H1 (cell line): Measurements from ENCODE around the gene ST8SIA4. TPM values are rescaled to one million over a fixed set of nuclear protein-coding genes. Genes with fewer than 3 reads are reported as not detected.

Experiments
- CBX8 ChIP-seq: fragments of 300-800, 300-1000 bp; sonication (generic); IDR thresholded peaks from 2 replicates; pipeline ENCODE4 v1.7.1; 2016; ENCODE audit warnings: low read depth, low read length, borderline replicate concordance
- EGR1 ChIP-seq: IDR thresholded peaks from 2 replicates; pipeline ENCODE4 v1.6.1; 2011; ENCODE audit warnings: low read depth, low read length, borderline replicate concordance
- FOSL1 ChIP-seq: IDR thresholded peaks from 2 replicates; pipeline ENCODE4 v1.6.1; 2011; ENCODE audit warnings: mild to moderate bottlenecking, low read depth, low read length, moderate library complexity; ENCODE audit not compliant: insufficient read depth
- HDAC2 ChIP-seq, 2 experiments: fragments of 300-600 bp in 1 of 2; sonication (generic) in 1 of 2; IDR thresholded peaks; 2 replicates each; pipeline ENCODE4 v1.6.1; 2011 to 2012; ENCODE audit warnings: low read depth in 2 of 2, low read length in 2 of 2, mild to moderate bottlenecking in 2 of 2, moderate library complexity in 2 of 2, borderline replicate concordance in 1 of 2, inconsistent platforms in 1 of 2
- JUN ChIP-seq: IDR thresholded peaks from 2 replicates; pipeline ENCODE4 v1.6.1; 2011; ENCODE audit warnings: low read depth, mild to moderate bottlenecking, improper control_type of control experiment, low read length
- NRF1 ChIP-seq: IDR thresholded peaks from 2 replicates; pipeline ENCODE4 v1.6.1; 2011; ENCODE audit warnings: mild to moderate bottlenecking, low read depth, low read length, improper control_type of control experiment
- PHF8 ChIP-seq: fragments of 200-600 bp; sonication (generic); conservative IDR thresholded peaks from 2 replicates; pipeline ENCODE4 v1.7.1; 2012; ENCODE audit warnings: low read depth, mild to moderate bottlenecking, inconsistent platforms, low read length, moderate library complexity
- POLR2AphosphoS5 ChIP-seq: IDR thresholded peaks from 2 replicates; pipeline ENCODE4 v1.6.1; 2011; ENCODE audit warnings: low read depth, low read length
- POU5F1 ChIP-seq: IDR thresholded peaks from 2 replicates; pipeline ENCODE4 v1.6.1; 2011; ENCODE audit warnings: low read depth, mild to moderate bottlenecking, low read length, moderate library complexity
- RNF2 ChIP-seq: fragments of 200-900, 300-1000 bp; sonication (generic); IDR thresholded peaks from 2 replicates; pipeline ENCODE4 v1.7.1; 2016; ENCODE audit warnings: borderline replicate concordance, low read depth, mild to moderate bottlenecking, antibody characterized with exemption, low read length; ENCODE audit not compliant: poor library complexity, severe bottlenecking; ENCODE audit errors: missing control alignments
- SP2 ChIP-seq: IDR thresholded peaks from 2 replicates; pipeline ENCODE4 v1.6.1; 2012; ENCODE audit warnings: mild to moderate bottlenecking, low read length, inconsistent platforms
- SP4 ChIP-seq: IDR thresholded peaks from 2 replicates; pipeline ENCODE4 v1.6.1; 2012; ENCODE audit warnings: low read length, inconsistent platforms
- TAF1 ChIP-seq: IDR thresholded peaks from 2 replicates; pipeline ENCODE4 v1.6.1; 2011; ENCODE audit warnings: mild to moderate bottlenecking, low read depth, low read length
- YY1 ChIP-seq: IDR thresholded peaks from 2 replicates; pipeline ENCODE4 v1.6.1; 2011; ENCODE audit warnings: low read depth, mild to moderate bottlenecking, low read length
- polyA plus RNA-seq, 7 experiments: library from polyadenylated mRNA; depleted of rRNA in 3 of 7; stranded (reverse) in 5 of 7; unstranded in 2 of 7; fragments of >200 nt in 5 of 7; fragments of 200-250 nt in 2 of 7; gene quantifications; 1 replicate in 5 of 7; 2 replicates in 1 of 7; 4 replicates in 1 of 7; pipeline versions ENCODE4 v1.2.1 to v1.2.3, GENCODE V29; 2011 to 2013; ENCODE audit warnings: missing spikeins in 2 of 7, mixed read lengths in 2 of 7
- total RNA-seq: library from RNA; stranded (reverse); fragmentation: NEBNext Ultra II Directional; extraction: Animal tissue kit (Norgen Biotek cat#: 25700); gene quantifications from 2 replicates; pipeline ENCODE4 v1.2.1, GENCODE V29; 2021
- TF ChIP-seq, protein P1 (sequence below): IDR thresholded peaks from 2 replicates; pipeline ENCODE4 v1.6.1; 2012; ENCODE audit warnings: low read length, inconsistent platforms
- TF ChIP-seq, protein P2 (sequence below): IDR thresholded peaks from 2 replicates; pipeline ENCODE4 v1.6.1; 2011; ENCODE audit warnings: low read depth, mild to moderate bottlenecking, low read length; ENCODE audit not compliant: insufficient read depth
- TF ChIP-seq, protein P3 (sequence below), 3 experiments: IDR thresholded peaks; 1 replicate in 2 of 3; 2 replicates in 1 of 3; pipeline versions ENCODE4 v1.5.1 to v1.6.1; 2011; ENCODE audit warnings: low read length in 3 of 3, mild to moderate bottlenecking in 3 of 3, inconsistent platforms in 2 of 3, low read depth in 1 of 3, moderate library complexity in 1 of 3; ENCODE audit not compliant: insufficient read depth in 1 of 3; ENCODE audit errors: control extremely low read depth in 1 of 3
- TF ChIP-seq, protein P4 (sequence below): IDR thresholded peaks from 2 replicates; pipeline ENCODE4 v1.6.1; 2012; ENCODE audit warnings: inconsistent platforms

The ST8SIA4 gene
- total and polyA plus RNA-seq, 2 of the 8 experiments (the other 6 are each of a cell fraction or from before 2014, with no cell fraction given), result 0.08 to 0.50 TPM

DNA sequence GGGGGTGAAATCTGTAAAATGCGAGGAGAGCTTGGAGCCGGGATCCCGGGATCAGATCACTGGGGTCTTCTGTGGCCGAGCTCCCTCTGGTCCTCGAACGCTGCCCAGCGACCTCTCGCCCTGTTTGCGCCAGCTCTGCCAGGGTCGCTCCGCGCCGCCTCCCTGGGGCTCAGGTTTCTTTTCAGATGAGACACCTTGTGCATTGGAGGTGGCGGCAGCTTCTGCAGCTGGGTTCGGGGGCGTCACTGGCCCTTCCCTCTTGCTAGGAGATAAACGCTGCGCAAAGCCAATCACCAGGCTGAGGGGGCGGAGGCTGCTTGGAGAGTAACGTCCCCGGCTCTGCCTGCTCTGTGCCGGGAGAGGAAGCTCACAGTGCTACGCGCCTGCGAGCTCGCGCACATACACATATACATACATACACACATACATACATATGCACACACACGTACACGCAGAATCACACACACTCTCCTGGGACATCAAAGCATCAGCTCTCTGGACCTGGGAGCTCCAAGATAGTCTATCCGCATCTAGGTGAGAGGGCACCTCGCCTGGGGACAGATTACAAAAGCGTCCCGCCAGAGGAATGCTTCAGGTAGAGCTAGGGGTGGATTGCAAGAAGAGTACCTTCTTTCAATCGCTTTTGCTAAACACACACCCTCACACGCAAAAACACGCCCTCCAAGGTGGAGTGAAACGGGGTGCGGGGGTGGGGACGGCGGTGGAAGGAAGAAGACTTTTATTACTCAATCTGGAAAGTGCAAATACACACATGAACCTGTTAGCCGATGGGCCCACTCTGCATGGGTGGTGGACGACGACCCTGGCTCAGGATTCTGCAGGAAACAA, at the start of gene ST8SIA4 (continued):
- TF ChIP-seq RNF2, result peak; percentile 17
- no peak for TF ChIP-seq POU5F1
- TF ChIP-seq HDAC2 (IDR thresholded peaks at IDR 0.05; ENCODE audit: borderline replicate concordance in 1 of 2, low read depth in 2 of 2, low read length in 2 of 2), result peak in 1 of 2 experiments; percentile 2; a peak in 1 of 4 replicates
- TF ChIP-seq POLR2AphosphoS5, result no peak; the same call in none of the 2 replicates
- TF ChIP-seq SP4, result no peak
- peak; percentile 52 for TF ChIP-seq EGR1
- TF ChIP-seq, protein P1, sequence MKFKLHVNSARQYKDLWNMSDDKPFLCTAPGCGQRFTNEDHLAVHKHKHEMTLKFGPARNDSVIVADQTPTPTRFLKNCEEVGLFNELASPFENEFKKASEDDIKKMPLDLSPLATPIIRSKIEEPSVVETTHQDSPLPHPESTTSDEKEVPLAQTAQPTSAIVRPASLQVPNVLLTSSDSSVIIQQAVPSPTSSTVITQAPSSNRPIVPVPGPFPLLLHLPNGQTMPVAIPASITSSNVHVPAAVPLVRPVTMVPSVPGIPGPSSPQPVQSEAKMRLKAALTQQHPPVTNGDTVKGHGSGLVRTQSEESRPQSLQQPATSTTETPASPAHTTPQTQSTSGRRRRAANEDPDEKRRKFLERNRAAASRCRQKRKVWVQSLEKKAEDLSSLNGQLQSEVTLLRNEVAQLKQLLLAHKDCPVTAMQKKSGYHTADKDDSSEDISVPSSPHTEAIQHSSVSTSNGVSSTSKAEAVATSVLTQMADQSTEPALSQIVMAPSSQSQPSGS, result no peak
- no peak for TF ChIP-seq CBX8
- no peak for TF ChIP-seq FOSL1
- TF ChIP-seq, protein P2, sequence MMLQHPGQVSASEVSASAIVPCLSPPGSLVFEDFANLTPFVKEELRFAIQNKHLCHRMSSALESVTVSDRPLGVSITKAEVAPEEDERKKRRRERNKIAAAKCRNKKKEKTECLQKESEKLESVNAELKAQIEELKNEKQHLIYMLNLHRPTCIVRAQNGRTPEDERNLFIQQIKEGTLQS, result no peak
- TF ChIP-seq TAF1, result peak; percentile 64; the same call in 1 of the 2 replicates
- TF ChIP-seq YY1, result 0 out of 2 replicates have a peak, but pooled peaks have one; percentile 37
- TF ChIP-seq, protein P3, sequence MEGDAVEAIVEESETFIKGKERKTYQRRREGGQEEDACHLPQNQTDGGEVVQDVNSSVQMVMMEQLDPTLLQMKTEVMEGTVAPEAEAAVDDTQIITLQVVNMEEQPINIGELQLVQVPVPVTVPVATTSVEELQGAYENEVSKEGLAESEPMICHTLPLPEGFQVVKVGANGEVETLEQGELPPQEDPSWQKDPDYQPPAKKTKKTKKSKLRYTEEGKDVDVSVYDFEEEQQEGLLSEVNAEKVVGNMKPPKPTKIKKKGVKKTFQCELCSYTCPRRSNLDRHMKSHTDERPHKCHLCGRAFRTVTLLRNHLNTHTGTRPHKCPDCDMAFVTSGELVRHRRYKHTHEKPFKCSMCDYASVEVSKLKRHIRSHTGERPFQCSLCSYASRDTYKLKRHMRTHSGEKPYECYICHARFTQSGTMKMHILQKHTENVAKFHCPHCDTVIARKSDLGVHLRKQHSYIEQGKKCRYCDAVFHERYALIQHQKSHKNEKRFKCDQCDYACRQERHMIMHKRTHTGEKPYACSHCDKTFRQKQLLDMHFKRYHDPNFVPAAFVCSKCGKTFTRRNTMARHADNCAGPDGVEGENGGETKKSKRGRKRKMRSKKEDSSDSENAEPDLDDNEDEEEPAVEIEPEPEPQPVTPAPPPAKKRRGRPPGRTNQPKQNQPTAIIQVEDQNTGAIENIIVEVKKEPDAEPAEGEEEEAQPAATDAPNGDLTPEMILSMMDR (IDR thresholded peaks at IDR 0.05; ENCODE audit: control extremely low read depth in 1 of 3, insufficient read depth in 1 of 3, low read depth in 1 of 3, low read length in 3 of 3), result no peak
- no peak for TF ChIP-seq NRF1
- TF ChIP-seq PHF8, result no peak
- TF ChIP-seq SP2, result no peak
- TF ChIP-seq, protein P4, sequence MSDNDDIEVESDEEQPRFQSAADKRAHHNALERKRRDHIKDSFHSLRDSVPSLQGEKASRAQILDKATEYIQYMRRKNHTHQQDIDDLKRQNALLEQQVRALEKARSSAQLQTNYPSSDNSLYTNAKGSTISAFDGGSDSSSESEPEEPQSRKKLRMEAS, result peak; percentile 62; the same call in 1 of the 2 replicates
- TF ChIP-seq JUN, result no peak
